Spleen (tissue), 7 donors: ENCODE data around the gene SNRPA1.

Source experiments
- POLR2A ChIP-seq, 3 donors: fragments of 450-650 bp; IDR thresholded peaks; one replicate each; pipeline ENCODE4 v1.5.1; 2017; ENCODE audit warnings: antibody characterized with exemption in 3 of 3, mild to moderate bottlenecking in 1 of 3
- POLR2AphosphoS5 ChIP-seq, 3 donors: sonication (generic); formaldehyde crosslinking; IDR thresholded peaks; one replicate each; pipeline ENCODE4 v1.5.1; 2017; ENCODE audit warnings: antibody characterized with exemption in 3 of 3
- TF ChIP-seq, protein P1 (sequence below), 11 experiments: fragments of 200-600 bp in 7 of 11; fragments of 450-650 bp in 4 of 11; sonication (generic) in 4 of 11; IDR thresholded peaks in 8 of 11; conservative IDR thresholded peaks in 3 of 11; 1 replicate in 7 of 11; 2 replicates in 4 of 11; pipeline versions ENCODE4 v1.4.0 to v1.8.0; 2016 to 2021; ENCODE audit warnings: antibody characterized with exemption in 11 of 11, inconsistent platforms in 4 of 11, mild to moderate bottlenecking in 1 of 11
- donor health status: DM: no; HTN: no; CAD: no; lungs with moderate emphysema.
- donor health status: DM: no; HTN: no; CAD: no.
- donor health status: DM: no; HTN: no; CAD: no.

DNA sequence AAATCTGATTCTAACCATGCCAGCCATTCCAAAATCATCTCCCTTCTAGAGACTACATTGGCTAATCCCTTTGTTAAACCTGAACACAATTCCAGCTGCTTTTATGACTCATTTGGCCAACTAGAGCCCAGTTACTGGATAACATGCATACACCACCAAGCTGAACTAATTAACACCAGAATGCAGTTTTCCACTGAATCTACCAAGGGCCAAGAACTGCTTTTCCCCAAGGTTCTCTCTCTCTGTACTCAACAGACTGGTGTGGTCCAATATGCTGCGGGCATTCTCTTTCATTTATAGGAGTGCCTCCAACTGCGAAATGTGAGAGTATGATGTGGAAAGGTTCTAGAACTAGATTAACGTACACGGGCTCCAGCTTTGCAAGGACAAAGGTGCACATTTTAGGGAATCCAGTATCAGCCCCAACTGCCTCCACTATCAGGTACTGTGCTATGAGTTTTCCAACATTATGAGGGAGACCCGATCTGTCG is 44.7 kb downstream of the SNRPA1 start:
- no peak for TF ChIP-seq POLR2AphosphoS5 (IDR thresholded peaks at IDR 0.05)
- no peak for TF ChIP-seq POLR2A (IDR thresholded peaks at IDR 0.05)
- TF ChIP-seq, protein P1, sequence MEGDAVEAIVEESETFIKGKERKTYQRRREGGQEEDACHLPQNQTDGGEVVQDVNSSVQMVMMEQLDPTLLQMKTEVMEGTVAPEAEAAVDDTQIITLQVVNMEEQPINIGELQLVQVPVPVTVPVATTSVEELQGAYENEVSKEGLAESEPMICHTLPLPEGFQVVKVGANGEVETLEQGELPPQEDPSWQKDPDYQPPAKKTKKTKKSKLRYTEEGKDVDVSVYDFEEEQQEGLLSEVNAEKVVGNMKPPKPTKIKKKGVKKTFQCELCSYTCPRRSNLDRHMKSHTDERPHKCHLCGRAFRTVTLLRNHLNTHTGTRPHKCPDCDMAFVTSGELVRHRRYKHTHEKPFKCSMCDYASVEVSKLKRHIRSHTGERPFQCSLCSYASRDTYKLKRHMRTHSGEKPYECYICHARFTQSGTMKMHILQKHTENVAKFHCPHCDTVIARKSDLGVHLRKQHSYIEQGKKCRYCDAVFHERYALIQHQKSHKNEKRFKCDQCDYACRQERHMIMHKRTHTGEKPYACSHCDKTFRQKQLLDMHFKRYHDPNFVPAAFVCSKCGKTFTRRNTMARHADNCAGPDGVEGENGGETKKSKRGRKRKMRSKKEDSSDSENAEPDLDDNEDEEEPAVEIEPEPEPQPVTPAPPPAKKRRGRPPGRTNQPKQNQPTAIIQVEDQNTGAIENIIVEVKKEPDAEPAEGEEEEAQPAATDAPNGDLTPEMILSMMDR (IDR thresholded peaks at IDR 0.05 in 8 of 11, conservative IDR thresholded peaks at IDR 0.05 in 3 of 11), result no peak
